Osteoblast (primary cell): Measurements from ENCODE around the gene TARM1. TPM values are rescaled to one million over a fixed set of nuclear protein-coding genes. Genes with fewer than 3 reads are reported as not detected.
A peak's percentile ranks its signal among the peaks of the same experiment; 100 is the strongest.

Experiments
- DNase-seq: peaks from one replicate; pipeline ENCODE4 v3.0.0; 2011; ENCODE audit warnings: low spot score, mixed read lengths; ENCODE audit not compliant: insufficient read length; ENCODE audit errors: missing footprints
- H2AFZ ChIP-seq: 2 replicates; pipeline ENCODE4 v1.6.0; 2011; ENCODE audit warnings: mild to moderate bottlenecking, low read length
- H3K27ac ChIP-seq: 2 replicates; pipeline ENCODE4 v1.5.1; 2011; ENCODE audit warnings: mild to moderate bottlenecking, low read depth, low read length, moderate library complexity
- H3K27me3 ChIP-seq: 2 replicates; pipeline ENCODE4 v1.6.0; 2012; ENCODE audit warnings: mild to moderate bottlenecking, control low read depth, inconsistent platforms, low read length, moderate library complexity; ENCODE audit not compliant: insufficient read depth
- H3K36me3 ChIP-seq: 2 replicates; pipeline ENCODE4 v1.5.1; 2011; ENCODE audit warnings: mild to moderate bottlenecking, low read length, control low read depth, moderate library complexity; ENCODE audit not compliant: insufficient read depth
- H3K4me1 ChIP-seq: 2 replicates; pipeline ENCODE4 v1.5.1; 2011; ENCODE audit warnings: mild to moderate bottlenecking, low read length, control low read depth, moderate library complexity; ENCODE audit not compliant: insufficient read depth
- H3K4me2 ChIP-seq: 2 replicates; pipeline ENCODE4 v1.6.0; 2011; ENCODE audit warnings: mild to moderate bottlenecking, low read length; ENCODE audit not compliant: insufficient read depth
- H3K4me3 ChIP-seq: fragments of 200-600 bp; sonication (generic); 3 replicates; pipeline ENCODE4 v1.5.1; 2012; ENCODE audit warnings: mild to moderate bottlenecking, low read length, inconsistent platforms; ENCODE audit not compliant: insufficient read depth
- H3K79me2 ChIP-seq: 2 replicates; pipeline ENCODE4 v1.6.0; 2012; ENCODE audit warnings: mild to moderate bottlenecking, low read length, control low read depth, inconsistent platforms; ENCODE audit not compliant: insufficient read depth
- H3K9me3 ChIP-seq: 2 replicates; pipeline ENCODE4 v1.5.1; 2011; ENCODE audit warnings: low read depth, low read length, control low read depth
- H4K20me1 ChIP-seq: 2 replicates; pipeline ENCODE4 v1.6.0; 2012; ENCODE audit warnings: mild to moderate bottlenecking, low read length, control low read depth; ENCODE audit not compliant: insufficient read depth
- small RNA-seq: library from RNA; depleted of rRNA; stranded (forward); fragments of <200 nt; gene quantifications from one replicate; pipeline ENCODE3, GENCODE V24; 2012
- total RNA-seq: library from RNA; depleted of rRNA; stranded (reverse); fragments of >200 nt; gene quantifications from 2 replicates; pipeline ENCODE4 v1.2.3, GENCODE V29; 2012
- TF ChIP-seq, protein P1 (sequence below): IDR thresholded peaks from 2 replicates; pipeline ENCODE4 v1.5.1; 2011; ENCODE audit warnings: mild to moderate bottlenecking, low read depth, low read length, moderate library complexity; ENCODE audit errors: extremely low read depth

TARM1 gene
- total RNA-seq, 1 donor, result not detected

DNA sequence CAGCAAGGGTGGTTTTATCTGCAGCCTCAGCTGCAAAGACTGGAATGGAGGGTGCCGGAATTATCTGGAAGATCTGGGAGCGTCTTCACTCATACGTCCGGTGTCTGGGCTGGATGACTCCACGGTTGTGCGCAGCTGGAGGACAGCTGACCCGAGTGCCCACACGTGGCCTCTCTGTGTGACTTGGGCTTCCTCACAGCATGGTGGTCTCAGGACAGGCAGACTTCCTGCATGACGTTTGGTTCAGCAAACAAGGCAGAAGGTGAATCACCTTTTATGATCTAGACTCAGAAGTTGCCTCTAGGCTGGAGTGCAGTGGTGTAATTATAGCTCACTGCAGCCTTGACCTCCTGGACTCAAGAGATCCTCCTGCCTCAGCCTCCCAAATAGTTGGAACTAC lies 56.5 kb downstream of the TARM1 start:
- Histone ChIP-seq H3K27me3 (no peaks in the 10 kb centered on the region), H3K4me3 (no peak overlapping the region), H2AFZ (no peak overlapping the region), H3K27ac (no peak overlapping the region), H3K9me3 (no peaks in the 10 kb centered on the region), H4K20me1 (no peaks in the 10 kb centered on the region), H3K4me2 (no peak overlapping the region), H3K4me1 (peaks cover 15% of the 10 kb centered on the region), H3K36me3 (no peaks in the 10 kb centered on the region), H3K79me2 (no peaks in the 10 kb centered on the region)
- TF ChIP-seq, protein P1, sequence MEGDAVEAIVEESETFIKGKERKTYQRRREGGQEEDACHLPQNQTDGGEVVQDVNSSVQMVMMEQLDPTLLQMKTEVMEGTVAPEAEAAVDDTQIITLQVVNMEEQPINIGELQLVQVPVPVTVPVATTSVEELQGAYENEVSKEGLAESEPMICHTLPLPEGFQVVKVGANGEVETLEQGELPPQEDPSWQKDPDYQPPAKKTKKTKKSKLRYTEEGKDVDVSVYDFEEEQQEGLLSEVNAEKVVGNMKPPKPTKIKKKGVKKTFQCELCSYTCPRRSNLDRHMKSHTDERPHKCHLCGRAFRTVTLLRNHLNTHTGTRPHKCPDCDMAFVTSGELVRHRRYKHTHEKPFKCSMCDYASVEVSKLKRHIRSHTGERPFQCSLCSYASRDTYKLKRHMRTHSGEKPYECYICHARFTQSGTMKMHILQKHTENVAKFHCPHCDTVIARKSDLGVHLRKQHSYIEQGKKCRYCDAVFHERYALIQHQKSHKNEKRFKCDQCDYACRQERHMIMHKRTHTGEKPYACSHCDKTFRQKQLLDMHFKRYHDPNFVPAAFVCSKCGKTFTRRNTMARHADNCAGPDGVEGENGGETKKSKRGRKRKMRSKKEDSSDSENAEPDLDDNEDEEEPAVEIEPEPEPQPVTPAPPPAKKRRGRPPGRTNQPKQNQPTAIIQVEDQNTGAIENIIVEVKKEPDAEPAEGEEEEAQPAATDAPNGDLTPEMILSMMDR, result no peak
- no peak for DNase-seq

DNA sequence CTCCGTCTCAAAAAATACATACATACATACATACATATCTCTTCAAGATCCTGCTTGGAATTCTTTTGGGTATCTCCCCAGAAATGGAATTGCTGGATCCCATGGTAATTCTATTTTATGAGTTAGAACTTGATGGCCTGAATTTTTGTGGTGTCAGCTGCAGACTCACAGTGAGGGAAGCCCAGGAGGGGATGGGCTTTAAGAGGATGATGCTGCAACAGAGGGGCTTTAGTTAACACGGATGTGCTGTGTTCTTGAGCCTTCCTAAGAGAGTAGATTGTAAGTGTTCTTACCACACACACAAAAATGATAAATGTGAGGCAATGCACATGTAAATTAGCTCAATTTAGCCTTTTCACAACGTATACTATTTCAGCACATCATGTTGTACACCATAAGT lies 58.0 kb downstream of the TARM1 start:
- H4K20me1 ChIP-seq, result no peaks in the 10 kb centered on the region
- H3K4me1 ChIP-seq, result peaks cover 15% of the 10 kb centered on the region
- H3K36me3 ChIP-seq, result no peaks in the 10 kb centered on the region
- DNase-seq, result peak; percentile 61
- TF ChIP-seq, protein P1, result no peak
- H3K27ac ChIP-seq, result peak overlapping the region; percentile 39
- no peaks in the 10 kb centered on the region for H3K9me3 ChIP-seq
- H3K4me2 ChIP-seq, result no peak overlapping the region
- H3K79me2 ChIP-seq, result no peaks in the 10 kb centered on the region
- no peak overlapping the region for H3K4me3 ChIP-seq
- no peaks in the 10 kb centered on the region for H3K27me3 ChIP-seq
- H2AFZ ChIP-seq, result no peak overlapping the region

DNA sequence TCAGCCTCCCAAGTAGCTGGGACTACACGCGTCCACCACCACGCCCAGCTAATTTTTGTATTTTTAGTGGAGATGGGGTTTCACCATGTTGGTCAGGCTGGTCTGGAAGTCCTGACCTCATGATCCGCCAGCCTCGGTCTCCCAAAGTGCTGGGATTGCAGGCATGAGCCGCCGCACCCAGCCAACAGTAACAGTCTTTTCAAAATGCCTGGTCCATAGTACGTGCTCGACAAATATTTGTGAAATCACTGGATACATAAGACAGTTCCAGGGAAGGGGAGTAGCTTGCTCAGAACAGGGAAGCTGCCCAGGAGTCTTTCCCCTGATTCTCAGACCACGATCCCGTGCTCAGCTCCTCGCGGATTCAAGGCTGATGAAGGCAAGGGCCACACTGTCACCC lies 59.2 kb downstream of the TARM1 start:
- Histone ChIP-seq H3K9me3 (no peaks in the 10 kb centered on the region), H3K36me3 (no peaks in the 10 kb centered on the region), H2AFZ (no peak overlapping the region), H3K4me3 (no peak overlapping the region), H3K4me1 (peaks cover 15% of the 10 kb centered on the region), H3K79me2 (no peaks in the 10 kb centered on the region), H3K27me3 (no peaks in the 10 kb centered on the region), H3K4me2 (no peak overlapping the region), H4K20me1 (no peaks in the 10 kb centered on the region), H3K27ac (no peak overlapping the region)
- TF ChIP-seq, protein P1, result no peak
- DNase-seq, result no peak

DNA sequence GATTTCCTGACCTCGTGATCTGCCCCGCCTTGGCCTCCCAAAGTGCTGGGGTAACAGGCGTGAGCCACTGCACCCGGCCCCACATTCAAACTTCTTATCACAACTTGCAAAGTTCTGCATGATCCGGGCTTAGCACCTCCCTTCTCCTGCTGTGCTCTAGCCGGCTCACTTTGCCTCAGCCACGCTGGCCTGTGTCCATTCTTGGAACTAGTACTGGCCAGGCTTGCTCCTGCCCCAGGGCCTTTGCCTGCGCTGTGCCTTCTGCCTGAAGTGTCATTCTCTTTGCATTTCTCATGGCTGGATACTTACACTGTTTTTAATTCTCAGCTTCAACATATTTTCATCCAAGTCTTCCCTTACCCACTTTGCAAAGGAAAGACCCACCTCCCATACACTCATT lies 59.8 kb downstream of the TARM1 start:
- Histone ChIP-seq H3K36me3 (no peaks in the 10 kb centered on the region), H3K4me1 (peaks cover 15% of the 10 kb centered on the region), H3K4me3 (no peak overlapping the region), H3K27me3 (no peaks in the 10 kb centered on the region), H3K4me2 (no peak overlapping the region), H2AFZ (no peak overlapping the region), H3K79me2 (no peaks in the 10 kb centered on the region), H4K20me1 (no peaks in the 10 kb centered on the region), H3K27ac (no peak overlapping the region), H3K9me3 (no peaks in the 10 kb centered on the region)
- no peak for DNase-seq
- TF ChIP-seq, protein P1, result no peak

Small RNAs within 50 kb of the gene (small RNA-seq; reads per million reads assigned to genes)
- gene AC012314.20, result not detected

Other genes starting within 250 kb of the TARM1 start
- 16.2 and 17.4 TPM in 2 replicates for gene MYADM, start 213.5 kb downstream of the TARM1 start, total RNA-seq
- gene PRKCG, start 199.2 kb downstream of the TARM1 start, total RNA-seq, result under 0.01 TPM in 1 of 2 replicates, not detected in the other
- gene CACNG7, start 172.1 kb downstream of the TARM1 start, total RNA-seq, result not detected in 2 replicates
- gene CACNG8, start 118.4 kb downstream of the TARM1 start, total RNA-seq, result not detected in 2 replicates
- 0.36 TPM in 1 of 2 replicates, not detected in the other for gene CACNG6, start 89.7 kb downstream of the TARM1 start, total RNA-seq
- gene VSTM1, start 17.5 kb downstream of the TARM1 start, total RNA-seq, result not detected in 2 replicates
- 0.36 and 0.59 TPM in 2 replicates for gene OSCAR, start 19.4 kb upstream of the TARM1 start, total RNA-seq
- 6.8 and 8.3 TPM in 2 replicates for gene NDUFA3, start 21.5 kb upstream of the TARM1 start, total RNA-seq
- 17.4 TPM in 2 replicates for gene TFPT, start 34.3 kb upstream of the TARM1 start, total RNA-seq
- 42.1 and 46.7 TPM in 2 replicates for gene PRPF31, start 34.4 kb upstream of the TARM1 start, total RNA-seq
- gene CNOT3, start 56.4 kb upstream of the TARM1 start, total RNA-seq, result 6.2 TPM in 2 replicates
- gene LENG1, start 78.4 kb upstream of the TARM1 start, total RNA-seq, result 4.7 and 5.3 TPM in 2 replicates
- 0.29 and 0.72 TPM in 2 replicates for gene TMC4, start 91.8 kb upstream of the TARM1 start, total RNA-seq
- 26.1 and 30.1 TPM in 2 replicates for gene MBOAT7, start 108.2 kb upstream of the TARM1 start, total RNA-seq
- gene TSEN34, start 109.9 kb upstream of the TARM1 start, total RNA-seq, result 73.1 and 76.3 TPM in 2 replicates
- gene RPS9, start 119.5 kb upstream of the TARM1 start, total RNA-seq, result 1,229 and 1,336 TPM in 2 replicates
- gene LILRB3, start 141.6 kb upstream of the TARM1 start, total RNA-seq, result not detected in 2 replicates
- gene LILRA6, start 161.4 kb upstream of the TARM1 start, total RNA-seq, result not detected in 2 replicates
- gene LILRB5, start 175.9 kb upstream of the TARM1 start, total RNA-seq, result not detected in 2 replicates
- gene LILRB2, start 199.7 kb upstream of the TARM1 start, total RNA-seq, result not detected in 2 replicates
- gene LILRA5, start 231.8 kb upstream of the TARM1 start, total RNA-seq, result 0.36 TPM in 1 of 2 replicates, not detected in the other